OCI-LY3 (cell line): Measurements from ENCODE around the gene ARHGAP10.
A peak's percentile ranks its signal among the peaks of the same experiment; 100 is the strongest.

Experiments
- H2AFZ ChIP-seq: fragments of 200-600, 300-600 bp; shearing (Covaris generic); 2 replicates; pipeline ENCODE4 v1.6.0; 2014; ENCODE audit warnings: antibody characterized with exemption, low read depth, low read length
- H3K27ac ChIP-seq: fragments of 200-600, 300-600 bp; sonication (generic); 2 replicates; pipeline ENCODE4 v1.5.1; 2014; ENCODE audit warnings: mild to moderate bottlenecking, low read length, moderate library complexity, mixed read lengths
- H3K27me3 ChIP-seq: fragments of 200-600, 300-600 bp; sonication (generic); 2 replicates; pipeline ENCODE4 v1.6.1; 2014; ENCODE audit warnings: low read depth, low read length, mixed read lengths
- H3K36me3 ChIP-seq: fragments of 200-600, 300-600 bp; sonication (generic); replicated peaks from 2 replicates; pipeline ENCODE3; 2014; ENCODE audit warnings: low read depth, low read length, mixed read lengths
- H3K4me1 ChIP-seq: fragments of 300-600, 200-600 bp; sonication (generic); 2 replicates; pipeline ENCODE4 v1.6.1; 2014; ENCODE audit warnings: low read length, mixed read lengths
- H3K4me2 ChIP-seq: fragments of 200-600, 300-600 bp; sonication (generic); 2 replicates; pipeline ENCODE4 v1.6.1; 2014; ENCODE audit warnings: low read length, mixed read lengths
- H3K4me3 ChIP-seq: fragments of 300-600, 200-600 bp; sonication (generic); 2 replicates; pipeline ENCODE4 v1.5.1; 2014; ENCODE audit warnings: antibody characterized with exemption, mild to moderate bottlenecking, low read length, moderate library complexity
- H3K79me2 ChIP-seq: fragments of 300-600, 200-600 bp; shearing (Covaris generic); 2 replicates; pipeline ENCODE4 v1.6.1; 2014; ENCODE audit warnings: mild to moderate bottlenecking, low read length, mixed read lengths
- H3K9ac ChIP-seq: fragments of 300-600, 200-600 bp; shearing (Covaris generic); 2 replicates; pipeline ENCODE4 v1.6.0; 2014; ENCODE audit warnings: mild to moderate bottlenecking, low read length, moderate library complexity
- H3K9me3 ChIP-seq: fragments of 200-600, 300-600 bp; shearing (Covaris generic); 2 replicates; pipeline ENCODE4 v1.6.1; 2014; ENCODE audit warnings: low read length, mixed read lengths; ENCODE audit not compliant: insufficient read depth
- H4K20me1 ChIP-seq: fragments of 200-600, 300-600 bp; sonication (generic); 2 replicates; pipeline ENCODE4 v1.6.1; 2016; ENCODE audit warnings: low read length, mixed read lengths; ENCODE audit not compliant: insufficient read depth
- CTCF ChIP-seq: fragments of 200-600, 300-600 bp; sonication (generic); IDR thresholded peaks from 2 replicates; pipeline ENCODE4 v1.5.1; 2014; ENCODE audit warnings: antibody characterized with exemption, low read length, low read depth
- EZH2phosphoT487 ChIP-seq: fragments of 200-600 bp; shearing (Covaris generic); IDR thresholded peaks from 2 replicates; pipeline ENCODE4 v1.6.1; 2018; ENCODE audit warnings: antibody characterized with exemption, mixed run types, low read depth

ARHGAP10 gene

GRCh38 chr4:148015468-148015867, 283.6 kb downstream of the ARHGAP10 start:
- Histone ChIP-seq H3K9me3 (no peaks in the 10 kb centered on the region), H3K36me3 (no peaks in the 10 kb centered on the region), H2AFZ (no peak overlapping the region), H3K27ac (no peak overlapping the region), H3K9ac (no peak overlapping the region), H4K20me1 (no peaks in the 10 kb centered on the region), H3K4me2 (no peak overlapping the region), H3K79me2 (no peaks in the 10 kb centered on the region), H3K27me3 (no peaks in the 10 kb centered on the region), H3K4me1 (0 out of 2 replicates have a peak, but pooled peaks cover 3% of the 10 kb centered on the region), H3K4me3 (no peak overlapping the region)
- no peak for TF ChIP-seq EZH2phosphoT487
- no peak for TF ChIP-seq CTCF

DNA sequence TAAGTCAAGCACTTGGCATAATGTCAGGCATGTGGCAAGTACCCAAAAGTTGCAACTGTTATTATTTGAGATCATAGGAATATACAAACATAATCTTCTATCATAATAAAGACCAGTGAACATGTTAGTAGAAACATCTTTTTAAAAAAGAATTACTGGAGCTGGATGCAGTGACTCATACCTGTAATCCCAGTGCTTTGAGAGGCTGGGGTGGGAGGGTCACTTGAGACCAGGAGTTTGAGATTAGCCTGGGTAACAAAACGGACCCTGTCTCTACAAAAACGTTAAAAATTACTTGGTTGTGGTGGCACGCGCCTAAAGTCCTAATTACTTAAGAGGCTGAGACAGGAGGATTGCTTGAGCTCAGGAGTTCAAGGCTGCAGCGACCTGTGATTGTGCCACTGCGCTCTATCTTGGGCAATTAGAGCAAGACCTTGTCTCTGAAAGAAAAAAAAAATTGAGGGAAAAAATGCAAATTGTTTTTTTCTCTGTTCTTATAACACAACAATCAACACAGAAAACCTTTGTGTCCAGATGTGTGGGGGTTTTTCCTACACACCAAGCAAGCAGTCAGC, 284.3 kb downstream of the ARHGAP10 start:
- no peak for TF ChIP-seq CTCF
- no peak for TF ChIP-seq EZH2phosphoT487
- Histone ChIP-seq H3K9me3 (no peaks in the 10 kb centered on the region), H3K9ac (no peak overlapping the region), H2AFZ (no peak overlapping the region), H4K20me1 (no peaks in the 10 kb centered on the region), H3K4me2 (no peak overlapping the region), H3K79me2 (no peaks in the 10 kb centered on the region), H3K4me1 (0 out of 2 replicates have a peak, but pooled peaks cover 3% of the 10 kb centered on the region), H3K27me3 (no peaks in the 10 kb centered on the region), H3K36me3 (no peaks in the 10 kb centered on the region), H3K4me3 (no peak overlapping the region), H3K27ac (no peak overlapping the region)

DNA sequence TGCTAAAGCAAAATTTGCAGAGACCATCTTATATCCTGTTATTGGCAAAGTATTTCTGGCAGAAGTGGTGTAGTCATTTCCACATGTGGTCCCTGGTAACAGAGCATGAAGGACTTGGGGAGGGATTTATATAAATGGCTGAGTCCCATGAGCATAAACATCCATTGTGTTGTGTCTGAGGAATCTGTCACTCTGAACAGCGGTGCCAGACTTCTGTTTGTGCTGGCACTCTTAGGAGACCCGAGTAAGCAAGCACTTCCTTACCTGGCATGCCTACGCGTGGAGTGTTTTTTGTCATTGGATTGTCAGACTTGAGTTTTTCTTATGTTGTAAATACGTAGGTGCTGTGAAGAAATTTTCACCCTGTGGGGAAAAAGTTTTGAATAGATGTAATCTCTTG, 285.9 kb downstream of the ARHGAP10 start:
- H3K9ac ChIP-seq = no peak overlapping the region
- no peak overlapping the region for H3K27ac ChIP-seq
- H3K79me2 ChIP-seq = no peaks in the 10 kb centered on the region

GRCh38 chr4:148021686-148022085, 289.8 kb downstream of the ARHGAP10 start:
- Histone ChIP-seq H3K4me3 (no peak overlapping the region), H4K20me1 (no peaks in the 10 kb centered on the region), H3K27me3 (no peaks in the 10 kb centered on the region), H3K4me2 (no peak overlapping the region), H3K4me1 (no peaks in the 10 kb centered on the region), H3K79me2 (no peaks in the 10 kb centered on the region), H3K27ac (no peak overlapping the region), H3K36me3 (no peaks in the 10 kb centered on the region), H3K9ac (no peak overlapping the region), H3K9me3 (no peaks in the 10 kb centered on the region), H2AFZ (no peak overlapping the region)
- no peak for TF ChIP-seq EZH2phosphoT487
- peak; percentile 23; the same call in 1 of the 2 replicates for TF ChIP-seq CTCF

More for the DNA sequence above, 285.9 kb downstream of the ARHGAP10 start:
- Histone ChIP-seq H3K4me2 (no peak overlapping the region), H4K20me1 (no peaks in the 10 kb centered on the region), H3K27me3 (no peaks in the 10 kb centered on the region), H2AFZ (no peak overlapping the region), H3K4me1 (0 out of 2 replicates have a peak, but pooled peaks cover 3% of the 10 kb centered on the region), H3K36me3 (no peaks in the 10 kb centered on the region), H3K4me3 (no peak overlapping the region), H3K9me3 (no peaks in the 10 kb centered on the region)
- TF ChIP-seq EZH2phosphoT487 (no peak), CTCF (no peak)
